CD4-positive, alpha-beta T cell treated with Interleukin-10 for 1 hour (primary cell): ENCODE data around the gene AGBL3.

Experiments
- DNase-seq: peaks from one replicate; pipeline ENCODE4 v3.0.0-alpha.2; 2020

Gene AGBL3

GRCh38 chr7:134986363-134987251 is at the start of gene AGBL3:
Gene AGBL3, plus strand, starts transcription at chr7:134986508. Its CDS starts 1,426 bp downstream, at chr7:134987934.
- DNase-seq: peak; percentile 92

GRCh38 chr7:134936893-134937510 is 49.3 kb upstream of the AGBL3 start:
- DNase-seq: no peak

GRCh38 chr7:134938141-134938540 is 48.2 kb upstream of the AGBL3 start:
- no peak for DNase-seq

GRCh38 chr7:134939136-134939535 is 47.2 kb upstream of the AGBL3 start:
- DNase-seq: no peak

GRCh38 chr7:134940729-134941128 is 45.6 kb upstream of the AGBL3 start:
- DNase-seq: no peak

GRCh38 chr7:134941185-134941900 is 45.0 kb upstream of the AGBL3 start:
- DNase-seq: no peak

- no peak for DNase-seq
Measured at GRCh38 chr7:134941952-134942351, 44.4 kb upstream of the AGBL3 start.

- DNase-seq: no peak
Measured at GRCh38 chr7:134942690-134943466, 43.4 kb upstream of the AGBL3 start.

GRCh38 chr7:134943785-134944400 is 42.4 kb upstream of the AGBL3 start:
- DNase-seq: no peak

GRCh38 chr7:134945691-134946090 is 40.6 kb upstream of the AGBL3 start:
- no peak for DNase-seq

- DNase-seq: no peak
Measured at GRCh38 chr7:134946260-134946659, 40.0 kb upstream of the AGBL3 start.

- DNase-seq: no peak
Measured at GRCh38 chr7:134947329-134947728, 39.0 kb upstream of the AGBL3 start.

GRCh38 chr7:134947831-134948230 is 38.5 kb upstream of the AGBL3 start:
- DNase-seq: no peak

GRCh38 chr7:134948246-134948645 is 38.1 kb upstream of the AGBL3 start:
- DNase-seq: no peak

GRCh38 chr7:134948736-134949135 is 37.6 kb upstream of the AGBL3 start:
- DNase-seq: no peak

- DNase-seq: no peak
Measured at GRCh38 chr7:134949171-134949570, 37.1 kb upstream of the AGBL3 start.

GRCh38 chr7:134954197-134955082 is 31.9 kb upstream of the AGBL3 start:
- peak; percentile 41 for DNase-seq

GRCh38 chr7:134957005-134957404 is 29.3 kb upstream of the AGBL3 start:
- no peak for DNase-seq

- DNase-seq: no peak
Measured at GRCh38 chr7:134959810-134960209, 26.5 kb upstream of the AGBL3 start.

GRCh38 chr7:134962270-134962780 is 24.0 kb upstream of the AGBL3 start:
- no peak for DNase-seq

GRCh38 chr7:134963036-134963435 is 23.3 kb upstream of the AGBL3 start:
- no peak for DNase-seq
